OCI-LY3 (cell line): Measurements from ENCODE around the gene RPL38.

ENCODE experiments used
- H2AFZ ChIP-seq: fragments of 200-600, 300-600 bp; shearing (Covaris generic); 2 replicates; pipeline ENCODE4 v1.6.0; 2014; ENCODE audit warnings: antibody characterized with exemption, low read depth, low read length
- H3K27ac ChIP-seq: fragments of 200-600, 300-600 bp; sonication (generic); 2 replicates; pipeline ENCODE4 v1.5.1; 2014; ENCODE audit warnings: mild to moderate bottlenecking, low read length, moderate library complexity, mixed read lengths
- H3K27me3 ChIP-seq: fragments of 200-600, 300-600 bp; sonication (generic); 2 replicates; pipeline ENCODE4 v1.6.1; 2014; ENCODE audit warnings: low read depth, low read length, mixed read lengths
- H3K36me3 ChIP-seq: fragments of 200-600, 300-600 bp; sonication (generic); replicated peaks from 2 replicates; pipeline ENCODE3; 2014; ENCODE audit warnings: low read depth, low read length, mixed read lengths
- H3K4me1 ChIP-seq: fragments of 300-600, 200-600 bp; sonication (generic); 2 replicates; pipeline ENCODE4 v1.6.1; 2014; ENCODE audit warnings: low read length, mixed read lengths
- H3K4me2 ChIP-seq: fragments of 200-600, 300-600 bp; sonication (generic); 2 replicates; pipeline ENCODE4 v1.6.1; 2014; ENCODE audit warnings: low read length, mixed read lengths
- H3K4me3 ChIP-seq: fragments of 300-600, 200-600 bp; sonication (generic); 2 replicates; pipeline ENCODE4 v1.5.1; 2014; ENCODE audit warnings: antibody characterized with exemption, mild to moderate bottlenecking, low read length, moderate library complexity
- H3K79me2 ChIP-seq: fragments of 300-600, 200-600 bp; shearing (Covaris generic); 2 replicates; pipeline ENCODE4 v1.6.1; 2014; ENCODE audit warnings: mild to moderate bottlenecking, low read length, mixed read lengths
- H3K9ac ChIP-seq: fragments of 300-600, 200-600 bp; shearing (Covaris generic); 2 replicates; pipeline ENCODE4 v1.6.0; 2014; ENCODE audit warnings: mild to moderate bottlenecking, low read length, moderate library complexity
- H3K9me3 ChIP-seq: fragments of 200-600, 300-600 bp; shearing (Covaris generic); 2 replicates; pipeline ENCODE4 v1.6.1; 2014; ENCODE audit warnings: low read length, mixed read lengths; ENCODE audit not compliant: insufficient read depth
- H4K20me1 ChIP-seq: fragments of 200-600, 300-600 bp; sonication (generic); 2 replicates; pipeline ENCODE4 v1.6.1; 2016; ENCODE audit warnings: low read length, mixed read lengths; ENCODE audit not compliant: insufficient read depth
- EZH2phosphoT487 ChIP-seq: fragments of 200-600 bp; shearing (Covaris generic); IDR thresholded peaks from 2 replicates; pipeline ENCODE4 v1.6.1; 2018; ENCODE audit warnings: antibody characterized with exemption, mixed run types, low read depth
- TF ChIP-seq, protein P1 (sequence below): fragments of 200-600, 300-600 bp; sonication (generic); IDR thresholded peaks from 2 replicates; pipeline ENCODE4 v1.5.1; 2014; ENCODE audit warnings: antibody characterized with exemption, low read length, low read depth

The RPL38 gene

DNA sequence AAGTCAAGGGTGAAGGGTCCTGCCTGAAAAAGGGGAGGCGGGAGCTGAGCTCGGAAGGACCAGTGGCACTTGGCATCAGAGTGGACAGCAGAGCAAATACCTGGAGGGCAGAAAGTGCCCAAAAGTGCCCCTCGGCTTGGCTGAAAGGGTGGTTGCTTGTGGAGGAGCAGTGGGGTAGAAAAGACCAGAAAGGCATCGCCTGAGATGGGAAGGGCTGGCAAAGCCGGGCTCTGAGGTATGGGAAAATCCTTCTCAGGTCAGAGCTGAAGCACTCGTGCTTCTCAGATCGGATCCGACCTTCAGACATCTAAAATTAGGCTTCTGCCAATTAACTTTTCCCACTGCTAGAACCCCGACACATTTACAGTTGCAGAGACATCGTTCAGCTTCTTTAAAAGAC lies 1.5 kb upstream of the RPL38 start:
- H3K27ac ChIP-seq, result no peak overlapping the region
- H3K9ac ChIP-seq, result no peak overlapping the region
- peaks cover 16% of the 10 kb centered on the region for H3K27me3 ChIP-seq
- no peak overlapping the region for H2AFZ ChIP-seq
- H3K9me3 ChIP-seq, result no peaks in the 10 kb centered on the region
- H4K20me1 ChIP-seq, result peaks cover 21% of the 10 kb centered on the region
- H3K4me2 ChIP-seq, result no peak overlapping the region
- H3K36me3 ChIP-seq, result peaks cover 24% of the 10 kb centered on the region
- TF ChIP-seq, protein P1, sequence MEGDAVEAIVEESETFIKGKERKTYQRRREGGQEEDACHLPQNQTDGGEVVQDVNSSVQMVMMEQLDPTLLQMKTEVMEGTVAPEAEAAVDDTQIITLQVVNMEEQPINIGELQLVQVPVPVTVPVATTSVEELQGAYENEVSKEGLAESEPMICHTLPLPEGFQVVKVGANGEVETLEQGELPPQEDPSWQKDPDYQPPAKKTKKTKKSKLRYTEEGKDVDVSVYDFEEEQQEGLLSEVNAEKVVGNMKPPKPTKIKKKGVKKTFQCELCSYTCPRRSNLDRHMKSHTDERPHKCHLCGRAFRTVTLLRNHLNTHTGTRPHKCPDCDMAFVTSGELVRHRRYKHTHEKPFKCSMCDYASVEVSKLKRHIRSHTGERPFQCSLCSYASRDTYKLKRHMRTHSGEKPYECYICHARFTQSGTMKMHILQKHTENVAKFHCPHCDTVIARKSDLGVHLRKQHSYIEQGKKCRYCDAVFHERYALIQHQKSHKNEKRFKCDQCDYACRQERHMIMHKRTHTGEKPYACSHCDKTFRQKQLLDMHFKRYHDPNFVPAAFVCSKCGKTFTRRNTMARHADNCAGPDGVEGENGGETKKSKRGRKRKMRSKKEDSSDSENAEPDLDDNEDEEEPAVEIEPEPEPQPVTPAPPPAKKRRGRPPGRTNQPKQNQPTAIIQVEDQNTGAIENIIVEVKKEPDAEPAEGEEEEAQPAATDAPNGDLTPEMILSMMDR, result no peak
- no peak for TF ChIP-seq EZH2phosphoT487
- H3K79me2 ChIP-seq, result peaks cover 35% of the 10 kb centered on the region
- H3K4me1 ChIP-seq, result peaks cover 15% of the 10 kb centered on the region
- H3K4me3 ChIP-seq, result no peak overlapping the region

GRCh38 chr17:74202938-74203337 lies 540 bp upstream of the RPL38 start:
- Histone ChIP-seq H3K4me2 (peak overlapping the region; percentile 92), H3K27me3 (peaks cover 16% of the 10 kb centered on the region), H3K36me3 (peaks cover 31% of the 10 kb centered on the region), H3K4me1 (peaks cover 15% of the 10 kb centered on the region), H3K9ac (no peak overlapping the region), H4K20me1 (peaks cover 30% of the 10 kb centered on the region), H2AFZ (peak overlapping the region; percentile 94), H3K27ac (no peak overlapping the region), H3K4me3 (peak overlapping the region; percentile 100), H3K79me2 (peaks cover 45% of the 10 kb centered on the region), H3K9me3 (no peaks in the 10 kb centered on the region)
- no peak for TF ChIP-seq EZH2phosphoT487
- TF ChIP-seq, protein P1, result no peak

GRCh38 chr17:74204474-74204873 lies 996 bp downstream of the RPL38 start:
- Histone ChIP-seq H3K27me3 (peaks cover 10% of the 10 kb centered on the region), H3K9me3 (no peaks in the 10 kb centered on the region), H3K4me1 (peaks cover 15% of the 10 kb centered on the region), H3K79me2 (peaks cover 51% of the 10 kb centered on the region), H3K36me3 (peaks cover 44% of the 10 kb centered on the region), H3K4me2 (peak overlapping the region; percentile 91), H3K9ac (peak overlapping the region; percentile 99), H4K20me1 (peaks cover 45% of the 10 kb centered on the region), H2AFZ (no peak overlapping the region), H3K27ac (peak overlapping the region; percentile 50), H3K4me3 (peak overlapping the region; percentile 100)
- TF ChIP-seq EZH2phosphoT487, result no peak
- TF ChIP-seq, protein P1, result no peak

GRCh38 chr17:74205274-74205673 lies 1.8 kb downstream of the RPL38 start:
- H3K4me3 ChIP-seq, result peak overlapping the region; percentile 100
- peak overlapping the region; percentile 99; the same call in 1 of the 2 replicates for H3K9ac ChIP-seq
- H3K4me1 ChIP-seq, result peaks cover 18% of the 10 kb centered on the region
- H2AFZ ChIP-seq, result no peak overlapping the region
- H3K4me2 ChIP-seq, result peak overlapping the region; percentile 91
- H3K36me3 ChIP-seq, result peaks cover 45% of the 10 kb centered on the region
- peak overlapping the region; percentile 29; the same call in 1 of the 2 replicates for H3K27ac ChIP-seq
- TF ChIP-seq, protein P1, result no peak
- no peak for TF ChIP-seq EZH2phosphoT487
- H3K9me3 ChIP-seq, result no peaks in the 10 kb centered on the region
- H3K79me2 ChIP-seq, result peaks cover 51% of the 10 kb centered on the region
- peaks cover 50% of the 10 kb centered on the region for H4K20me1 ChIP-seq
- H3K27me3 ChIP-seq, result peaks cover 10% of the 10 kb centered on the region
